CD14-positive monocyte (primary cell): ENCODE results near the gene SAA2. TPM values are rescaled to one million over a fixed set of nuclear protein-coding genes. Genes with fewer than 3 reads are reported as not detected.

ENCODE experiments used
- DNase-seq, 3 donors: peaks; one replicate each; pipeline ENCODE4 v3.0.0-alpha.2; 2011 to 2022
- H2AFZ ChIP-seq: 2 replicates; pipeline ENCODE4 v1.6.0; 2012; ENCODE audit warnings: mild to moderate bottlenecking, low read depth, low read length, inconsistent platforms; ENCODE audit not compliant: insufficient read depth, poor library complexity, severe bottlenecking
- H3K27ac ChIP-seq, 2 donors: 1 replicate in 1 of 2; 2 replicates in 1 of 2; pipeline ENCODE4 v1.5.1; 2012 to 2013; ENCODE audit warnings: low read length in 2 of 2, control low read depth in 1 of 2, inconsistent platforms in 1 of 2, low read depth in 1 of 2, mild to moderate bottlenecking in 1 of 2
- H3K27me3 ChIP-seq, 2 donors: one replicate each; pipeline versions ENCODE4 v1.6.0 to v1.6.1; 2011 to 2013; ENCODE audit warnings: low read length in 2 of 2; ENCODE audit not compliant: control insufficient read depth in 2 of 2, insufficient read depth in 2 of 2
- H3K36me3 ChIP-seq, 2 donors: replicated peaks in 1 of 2; 1 replicate in 1 of 2; 2 replicates in 1 of 2; pipeline versions ENCODE4 v1.5.1 to v1.6.1; 2012 to 2013; ENCODE audit warnings: low read length in 2 of 2, control low read depth in 1 of 2, inconsistent platforms in 1 of 2, mild to moderate bottlenecking in 1 of 2; ENCODE audit not compliant: insufficient read depth in 2 of 2, control insufficient read depth in 1 of 2
- H3K4me1 ChIP-seq, 2 donors: 1 replicate in 1 of 2; 2 replicates in 1 of 2; pipeline versions ENCODE4 v1.5.1 to v1.6.1; 2012 to 2013; ENCODE audit warnings: low read length in 2 of 2, control low read depth in 1 of 2, inconsistent platforms in 1 of 2, mild to moderate bottlenecking in 1 of 2, moderate library complexity in 1 of 2; ENCODE audit not compliant: insufficient read depth in 2 of 2, control insufficient read depth in 1 of 2
- H3K4me2 ChIP-seq: replicated peaks from 2 replicates; pipeline ENCODE3; 2012; ENCODE audit warnings: low read length, moderate library complexity, mild to moderate bottlenecking; ENCODE audit not compliant: poor library complexity, severe bottlenecking; ENCODE audit errors: extremely low read depth
- H3K4me3 ChIP-seq, 3 experiments: fragments of 200-600 bp in 1 of 3; sonication (generic) in 1 of 3; replicated peaks in 1 of 3; 1 replicate in 2 of 3; 2 replicates in 1 of 3; pipeline ENCODE4 v1.5.1; 2011 to 2013; ENCODE audit warnings: low read length in 3 of 3, mild to moderate bottlenecking in 3 of 3, control low read depth in 2 of 3, low read depth in 2 of 3, inconsistent platforms in 1 of 3, moderate library complexity in 1 of 3
- H3K79me2 ChIP-seq: 2 replicates; pipeline ENCODE4 v1.6.0; 2012; ENCODE audit warnings: mild to moderate bottlenecking, control low read depth, inconsistent platforms, low read length, moderate library complexity; ENCODE audit not compliant: insufficient read depth
- H3K9ac ChIP-seq: 2 replicates; pipeline ENCODE4 v1.6.0; 2017; ENCODE audit warnings: low read length, mild to moderate bottlenecking; ENCODE audit not compliant: insufficient read depth, poor library complexity, severe bottlenecking
- H3K9me3 ChIP-seq, 2 donors: replicated peaks in 1 of 2; 1 replicate in 1 of 2; 2 replicates in 1 of 2; pipeline versions ENCODE4 v1.5.1 to v1.6.1; 2012 to 2013; ENCODE audit warnings: low read length in 2 of 2, control low read depth in 1 of 2; ENCODE audit not compliant: control insufficient read depth in 1 of 2, insufficient read depth in 1 of 2
- H4K20me1 ChIP-seq: 2 replicates; pipeline ENCODE4 v1.6.0; 2012; ENCODE audit warnings: mild to moderate bottlenecking, low read length, control low read depth, moderate library complexity; ENCODE audit not compliant: insufficient read depth
- H3K27ac Mint-ChIP-seq, 7 donors: one replicate each; pipeline ENCODE4 v1.8.0; 2020; ENCODE audit warnings: mild to moderate bottlenecking in 7 of 7, mixed read lengths in 7 of 7, moderate library complexity in 6 of 7, inconsistent platforms in 2 of 7
- H3K27me3 Mint-ChIP-seq, 3 donors: one replicate each; pipeline ENCODE4 v1.8.0; 2021 to 2022; ENCODE audit warnings: low read depth in 3 of 3, mild to moderate bottlenecking in 3 of 3, mixed read lengths in 3 of 3, moderate library complexity in 3 of 3, inconsistent platforms in 1 of 3
- H3K36me3 Mint-ChIP-seq, 2 donors: one replicate each; pipeline ENCODE4 v1.8.0; 2020; ENCODE audit warnings: mixed read lengths in 2 of 2, inconsistent platforms in 1 of 2, mild to moderate bottlenecking in 1 of 2
- H3K4me1 Mint-ChIP-seq: one replicate; pipeline ENCODE4 v1.8.0; 2020; ENCODE audit warnings: mild to moderate bottlenecking, mixed read lengths
- H3K4me3 Mint-ChIP-seq, 2 donors: one replicate each; pipeline ENCODE4 v1.8.0; 2020; ENCODE audit warnings: mild to moderate bottlenecking in 2 of 2, mixed read lengths in 2 of 2, moderate library complexity in 1 of 2
- H3K9me3 Mint-ChIP-seq, 7 donors: one replicate each; pipeline ENCODE4 v1.8.0; 2020 to 2022; ENCODE audit warnings: mixed read lengths in 7 of 7, mild to moderate bottlenecking in 6 of 7, moderate library complexity in 6 of 7, inconsistent platforms in 2 of 7
- CTCF ChIP-seq: fragments of 200-600 bp; IDR thresholded peaks from one replicate; pipeline ENCODE4 v1.8.0; 2022; ENCODE audit warnings: antibody characterized with exemption, mild to moderate bottlenecking
- WGBS: methylation state at CpG from one replicate; pipeline ENCODE4 v1.1.5; 2013; ENCODE audit warnings: missing lambda C conversion rate; ENCODE audit not compliant: insufficient coverage; 5-methylcytosine and 5-hydroxymethylcytosine counted together
- intact Hi-C, 2 donors: fragments of 100-400 bp; cut with micrococcal nuclease; formaldehyde crosslinking; loops; one replicate each; pipeline versions ENCODE4 v1.15.0 to v1.15.1; 2023
- polyA plus RNA-seq, 3 donors: library from polyadenylated mRNA; depleted of rRNA in 1 of 3; unstranded in 2 of 3; stranded (reverse) in 1 of 3; fragments of 300-500 nt in 2 of 3; fragments of >200 nt in 1 of 3; fragmentation: Illumina TruSeq in 2 of 3; gene quantifications; 1 replicate in 2 of 3; 2 replicates in 1 of 3; pipeline ENCODE4 v1.2.3, GENCODE V29; 2012 to 2021

Gene SAA2
- polyA plus RNA-seq, 3 donors: not detected

GRCh38 chr11:18294862-18295261, 46.4 kb upstream of the SAA2 start:
- intact Hi-C loops: no loop called here
- 100% methylated on average over 1 of the region's 5 CpGs for WGBS
- Histone ChIP-seq H3K4me2 (no peak overlapping the region), H3K9me3 (no peaks in the 10 kb centered on the region), H3K27me3 (no peaks in the 10 kb centered on the region), H3K36me3 (peaks cover 95 to 98% of the 10 kb centered on the region in 2 donors), H4K20me1 (no peaks in the 10 kb centered on the region), H3K79me2 (no peaks in the 10 kb centered on the region), H3K4me1 (no peaks in the 10 kb centered on the region), H3K27ac (no peak overlapping the region), H3K4me3 (no peak overlapping the region), H3K9ac (no peak overlapping the region), H2AFZ (no peak overlapping the region)
- TF ChIP-seq CTCF: no peak
- H3K4me3 Mint-ChIP-seq: no peak overlapping the region
- H3K27ac Mint-ChIP-seq: peak overlapping the region in 2 of 7 donors; percentile 18 to 52
- peaks cover 80 to 97% of the 10 kb centered on the region in 2 donors for H3K36me3 Mint-ChIP-seq
- peaks cover 6% of the 10 kb centered on the region for H3K4me1 Mint-ChIP-seq
- no peaks in the 10 kb centered on the region for H3K9me3 Mint-ChIP-seq
- DNase-seq: no peak
- H3K27me3 Mint-ChIP-seq: no peaks in the 10 kb centered on the region

- no CpG with 5 or more reads among the region's 4 CpGs for WGBS
These were observed 40.4 kb upstream of the SAA2 start for GRCh38 chr11:18288911-18289310.

More at GRCh38 chr11:18288911-18289310, 40.4 kb upstream of the SAA2 start:
- Histone ChIP-seq H4K20me1 (no peaks in the 10 kb centered on the region), H3K27ac (no peak overlapping the region), H3K4me1 (no peaks in the 10 kb centered on the region), H3K79me2 (no peaks in the 10 kb centered on the region), H3K9ac (no peak overlapping the region), H3K4me3 (no peak overlapping the region), H3K27me3 (no peaks in the 10 kb centered on the region), H3K9me3 (no peaks in the 10 kb centered on the region), H2AFZ (no peak overlapping the region), H3K4me2 (no peak overlapping the region), H3K36me3 (peaks cover 94 to 98% of the 10 kb centered on the region in 2 donors)
- H3K4me1 Mint-ChIP-seq: no peaks in the 10 kb centered on the region
- no peaks in the 10 kb centered on the region for H3K27me3 Mint-ChIP-seq
- peak overlapping the region in 1 of 7 donors; percentile 47 for H3K27ac Mint-ChIP-seq
- H3K4me3 Mint-ChIP-seq: no peak overlapping the region
- H3K36me3 Mint-ChIP-seq: peaks cover 83 to 90% of the 10 kb centered on the region in 2 donors
- intact Hi-C loops: no loop called here
- H3K9me3 Mint-ChIP-seq: no peaks in the 10 kb centered on the region
- DNase-seq: no peak
- TF ChIP-seq CTCF: no peak
